Measurements from ENCODE around the gene ERRFI1. TPM values are rescaled to one million over a fixed set of nuclear protein-coding genes. Genes with fewer than 3 reads are reported as not detected.

ERRFI1 gene
- total RNA-seq, 4 donors from 2014 or later: 26.4 to 96.8 (median 61.2) TPM

GRCh38 chr1:7962636-7963377 lies 63.3 kb downstream of the ERRFI1 start:
- H3K27ac ChIP-seq: no peak overlapping the region
- peak overlapping the region in 3 of 4 donors; percentile 76 to 95 (median 93) for H3K4me3 ChIP-seq
- H3K36me3 ChIP-seq: peaks cover 0 to 41% (median 0%) of the 10 kb centered on the region in 3 donors
- H3K9me3 ChIP-seq: no peaks in the 10 kb centered on the region
- H3K27me3 ChIP-seq: no peaks in the 10 kb centered on the region
- H3K4me1 ChIP-seq: peaks cover 0 to 31% (median 0%) of the 10 kb centered on the region in 4 donors
- no peak for TF ChIP-seq POLR2A (IDR thresholded peaks at IDR 0.05)
- TF ChIP-seq CTCF (IDR thresholded peaks at IDR 0.05): no peak
- DNase-seq: no peak

- no peaks in the 10 kb centered on the region for H3K9me3 ChIP-seq
- H3K4me3 ChIP-seq: peak overlapping the region; percentile 76 to 95 (median 94)
- H3K4me1 ChIP-seq: peaks cover 0 to 31% (median 0%) of the 10 kb centered on the region in 4 donors
- DNase-seq: no peak
- no peaks in the 10 kb centered on the region for H3K27me3 ChIP-seq
- peak overlapping the region; percentile 87 to 97 (median 94) for H3K27ac ChIP-seq
- H3K36me3 ChIP-seq: peaks cover 0 to 40% (median 0%) of the 10 kb centered on the region in 3 donors
- TF ChIP-seq CTCF (IDR thresholded peaks at IDR 0.05): no peak
- no peak for TF ChIP-seq POLR2A (IDR thresholded peaks at IDR 0.05)
These were observed 64.1 kb downstream of the ERRFI1 start for GRCh38 chr1:7962014-7962335.

Small RNA genes within 50 kb of the gene (small RNA-seq; reads per million reads assigned to genes)
- gene RF00019: 0 reads per million in 2 donors

Other genes with a start within 250 kb of the ERRFI1 start
- gene PER3, start 242.0 kb downstream of the ERRFI1 start, total RNA-seq: 10 to 100 TPM in 3 of 4 donors, 1 to 10 TPM in 1; 10.0 to 24.0 (median 18.5) TPM
- 1 to 10 TPM in 1 of 4 donors, not detected in 3; 9.1 TPM for gene UTS2, start 173.2 kb downstream of the ERRFI1 start, total RNA-seq
- gene TNFRSF9, start 85.5 kb downstream of the ERRFI1 start, total RNA-seq: 1 to 10 TPM in 1 of 4 donors, under 1 TPM in 1, not detected in 2; 0.66 to 1.7 TPM
- gene PARK7, start 64.6 kb downstream of the ERRFI1 start, total RNA-seq: 10 to 100 TPM; 48.2 to 85.8 (median 73.5) TPM